ENCODE data around the gene PEX5L. TPM values are rescaled to one million over a fixed set of nuclear protein-coding genes. Genes with fewer than 3 reads are reported as not detected.

PEX5L gene
- total and polyA plus RNA-seq, 3 donors from 2014 or later: 6.3 to 7.3 (median 6.6) TPM

- DNase-seq: no peak
- no peak overlapping the region for H3K4me3 ChIP-seq
- H3K36me3 ChIP-seq (ENCODE audit: low read depth, missing control alignments): no peaks in the 10 kb centered on the region
- intact Hi-C loops (cut with DNase I; ENCODE audit: low total_unique reads): no loop called here
- H3K27me3 ChIP-seq: no peaks in the 10 kb centered on the region
- no peaks in the 10 kb centered on the region for H3K4me1 ChIP-seq
- no peaks in the 10 kb centered on the region for H3K9me3 ChIP-seq
- TF ChIP-seq POLR2A (IDR thresholded peaks at IDR 0.05): no peak
- no peak overlapping the region for H3K27ac ChIP-seq
- 87 to 91% methylated on average over 5 of the region's 5 CpGs for WGBS, 2 donors
Observed at GRCh38 chr3:179852142-179852905, 184.4 kb downstream of the PEX5L start.

- TF ChIP-seq CTCF (IDR thresholded peaks at IDR 0.05): no peak
- TF ChIP-seq POLR2A (IDR thresholded peaks at IDR 0.05): no peak
- H3K27ac ChIP-seq: no peak overlapping the region
- H3K27me3 ChIP-seq: no peaks in the 10 kb centered on the region
- H3K4me3 ChIP-seq: no peak overlapping the region
- 82 to 88% methylated on average over 2 of the region's 2 CpGs for WGBS, 2 donors
- DNase-seq: no peak
- intact Hi-C loops (cut with DNase I; ENCODE audit: low total_unique reads): no loop called here
- no peaks in the 10 kb centered on the region for H3K9me3 ChIP-seq
- no peaks in the 10 kb centered on the region for H3K4me1 ChIP-seq
- H3K36me3 ChIP-seq (ENCODE audit: low read depth, missing control alignments): no peaks in the 10 kb centered on the region
Observed at GRCh38 chr3:179848711-179849110, 188.0 kb downstream of the PEX5L start.

GRCh38 chr3:179842061-179842460, 194.7 kb downstream of the PEX5L start:
- TF ChIP-seq CTCF (IDR thresholded peaks at IDR 0.05) (no peak), POLR2A (IDR thresholded peaks at IDR 0.05) (no peak)
- Histone ChIP-seq H3K27me3 (no peaks in the 10 kb centered on the region), H3K4me1 (no peaks in the 10 kb centered on the region), H3K27ac (no peak overlapping the region), H3K4me3 (no peak overlapping the region), H3K36me3 (ENCODE audit: low read depth, missing control alignments) (no peaks in the 10 kb centered on the region), H3K9me3 (no peaks in the 10 kb centered on the region)
- intact Hi-C loops (cut with DNase I; ENCODE audit: low total_unique reads): no loop called here
- no peak for DNase-seq
- WGBS, 2 donors: 49 to 51% methylated on average over 3 of the region's 3 CpGs

- no peak for TF ChIP-seq POLR2A (IDR thresholded peaks at IDR 0.05)
- no peak for TF ChIP-seq CTCF (IDR thresholded peaks at IDR 0.05)
- no peak for DNase-seq
- no peak overlapping the region for H3K27ac ChIP-seq
- intact Hi-C loops (cut with DNase I; ENCODE audit: low total_unique reads): no loop called here
- H3K27me3 ChIP-seq: no peaks in the 10 kb centered on the region
- 52 to 57% methylated on average over 7 of the region's 7 CpGs for WGBS, 2 donors
- H3K4me3 ChIP-seq: no peak overlapping the region
- no peaks in the 10 kb centered on the region for H3K9me3 ChIP-seq
- no peaks in the 10 kb centered on the region for H3K36me3 ChIP-seq (ENCODE audit: low read depth, missing control alignments)
- no peaks in the 10 kb centered on the region for H3K4me1 ChIP-seq
Observed at GRCh38 chr3:179840985-179841384, 195.8 kb downstream of the PEX5L start.

GRCh38 chr3:179837374-179837773, 199.4 kb downstream of the PEX5L start:
- no peak overlapping the region for H3K27ac ChIP-seq
- intact Hi-C loops (cut with DNase I; ENCODE audit: low total_unique reads): no loop called here
- no peaks in the 10 kb centered on the region for H3K36me3 ChIP-seq (ENCODE audit: low read depth, missing control alignments)
- H3K4me1 ChIP-seq: no peaks in the 10 kb centered on the region
- H3K4me3 ChIP-seq: no peak overlapping the region
- WGBS, 2 donors: 85 to 90% methylated on average over 2 of the region's 2 CpGs
- TF ChIP-seq POLR2A (IDR thresholded peaks at IDR 0.05): no peak
- no peak for TF ChIP-seq CTCF (IDR thresholded peaks at IDR 0.05)
- no peaks in the 10 kb centered on the region for H3K27me3 ChIP-seq
- H3K9me3 ChIP-seq: no peaks in the 10 kb centered on the region
- no peak for DNase-seq
